BE2C (cell line): ENCODE results near the gene FAM151A. TPM values are rescaled to one million over a fixed set of nuclear protein-coding genes. Genes with fewer than 3 reads are reported as not detected.
A peak's percentile ranks its signal among the peaks of the same experiment; 100 is the strongest.

Experiments
- DNase-seq: peaks from one replicate; pipeline ENCODE4 v3.0.0-alpha.2; 2020
- H3K27me3 ChIP-seq: fragments of 250-450 bp; sonication (Bioruptor Pico); 2 replicates; pipeline ENCODE4 v1.5.1; 2020; ENCODE audit warnings: mild to moderate bottlenecking
- H3K36me3 ChIP-seq: fragments of 250-450 bp; sonication (Bioruptor Pico); 2 replicates; pipeline ENCODE4 v1.5.1; 2020; ENCODE audit warnings: mild to moderate bottlenecking
- H3K4me1 ChIP-seq: fragments of 250-450 bp; sonication (Bioruptor Pico); 2 replicates; pipeline ENCODE4 v1.5.1; 2020
- H3K4me3 ChIP-seq: 2 replicates; pipeline ENCODE4 v1.5.1; 2011; ENCODE audit warnings: low read depth, low read length
- H3K9me3 ChIP-seq: fragments of 250-450 bp; sonication (Bioruptor Pico); 2 replicates; pipeline ENCODE4 v1.5.1; 2020
- polyA plus RNA-seq: library from polyadenylated mRNA; unstranded; fragments of >200 nt; gene quantifications from one replicate; pipeline ENCODE4 v1.2.1, GENCODE V29; 2012; ENCODE audit warnings: low read depth, missing spikeins; ENCODE audit not compliant: insufficient read length, insufficient read depth
- TF ChIP-seq, protein P1 (sequence below): IDR thresholded peaks from 2 replicates; pipeline ENCODE4 v1.5.1; 2012; ENCODE audit warnings: mild to moderate bottlenecking, low read depth, low read length

Gene FAM151A
- 0.69 TPM for polyA plus RNA-seq

DNA sequence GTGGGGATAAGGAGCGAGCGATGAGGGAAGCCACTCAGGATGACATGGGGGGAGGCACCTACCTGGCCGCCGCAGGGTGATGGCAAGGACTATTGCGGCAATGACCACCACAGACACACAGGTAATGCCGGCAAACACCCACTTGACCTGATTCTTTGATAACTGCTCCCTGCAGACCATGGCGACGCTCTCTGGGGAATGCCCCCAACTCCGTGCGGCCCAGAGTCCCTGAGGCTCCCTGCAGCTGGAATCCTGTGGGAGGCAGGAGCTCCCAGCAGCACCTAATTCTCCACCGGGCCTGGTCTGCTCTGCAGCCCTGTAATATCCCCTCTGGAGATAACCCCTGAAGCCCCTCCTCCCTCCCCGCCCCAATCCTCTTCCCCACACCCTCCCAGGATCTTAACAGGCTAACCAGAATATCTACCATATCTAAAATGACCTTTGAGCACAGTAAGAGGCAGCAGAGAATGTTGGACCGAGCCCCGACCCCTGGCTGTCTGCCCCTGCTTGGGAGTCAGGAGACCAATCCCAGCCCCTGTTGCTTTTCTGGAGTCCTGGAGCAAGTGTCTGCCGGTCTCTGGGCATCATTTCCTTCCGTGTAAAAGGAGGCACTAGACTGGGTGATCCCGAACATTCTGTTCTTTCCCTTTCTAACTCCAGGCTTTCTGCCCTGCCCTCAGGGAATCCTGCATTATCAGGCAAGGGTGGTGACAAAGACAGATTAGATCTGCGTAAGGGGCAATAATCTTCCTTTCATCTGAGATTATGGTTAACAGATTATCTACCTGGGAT is at the start of gene FAM151A:
TSS of gene FAM151A (minus strand) at position 310 of the 792 bp plus-strand sequence. CDS start at position 180, 130 bp downstream.
- H3K4me3 ChIP-seq = no peak within 1 kb of the TSS
- no peaks in the 10 kb centered on the region for H3K27me3 ChIP-seq

DNA sequence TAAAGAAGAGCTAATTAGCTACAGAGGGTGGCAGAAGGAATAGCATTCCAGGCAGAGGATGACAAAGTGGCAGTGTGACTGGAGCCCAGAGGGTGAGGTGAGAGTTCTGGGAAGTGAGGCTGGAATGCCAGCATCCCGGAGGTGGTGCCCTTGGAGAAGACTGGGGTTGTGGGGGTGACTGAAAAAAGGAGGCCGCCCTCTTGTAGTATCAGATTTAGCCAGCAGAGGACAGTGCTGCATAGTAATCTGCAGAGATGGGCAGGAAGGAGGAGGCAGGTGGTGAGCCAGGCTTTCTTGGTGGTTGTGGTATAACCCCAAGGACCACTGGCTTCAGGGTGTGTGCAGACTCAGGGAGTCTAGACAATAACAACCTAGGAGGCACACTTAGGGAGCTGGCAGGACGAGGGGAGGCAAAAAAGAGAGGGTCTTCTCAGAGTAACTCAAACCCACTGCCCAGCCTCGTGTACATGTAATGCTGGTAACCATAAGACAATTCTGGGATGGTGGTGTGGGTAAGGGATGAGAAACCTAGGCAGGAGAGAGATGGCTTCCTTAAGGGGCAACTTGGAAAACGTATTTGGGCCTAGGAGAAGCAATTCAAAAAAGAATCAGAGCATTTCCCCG is 48.8 kb upstream of the FAM151A start:
- peak; percentile 65 for DNase-seq
- Histone ChIP-seq H3K4me1 (no peaks in the 10 kb centered on the region), H3K36me3 (no peaks in the 10 kb centered on the region), H3K9me3 (no peaks in the 10 kb centered on the region), H3K27me3 (no peaks in the 10 kb centered on the region), H3K4me3 (no peak overlapping the region)
- TF ChIP-seq, protein P1, sequence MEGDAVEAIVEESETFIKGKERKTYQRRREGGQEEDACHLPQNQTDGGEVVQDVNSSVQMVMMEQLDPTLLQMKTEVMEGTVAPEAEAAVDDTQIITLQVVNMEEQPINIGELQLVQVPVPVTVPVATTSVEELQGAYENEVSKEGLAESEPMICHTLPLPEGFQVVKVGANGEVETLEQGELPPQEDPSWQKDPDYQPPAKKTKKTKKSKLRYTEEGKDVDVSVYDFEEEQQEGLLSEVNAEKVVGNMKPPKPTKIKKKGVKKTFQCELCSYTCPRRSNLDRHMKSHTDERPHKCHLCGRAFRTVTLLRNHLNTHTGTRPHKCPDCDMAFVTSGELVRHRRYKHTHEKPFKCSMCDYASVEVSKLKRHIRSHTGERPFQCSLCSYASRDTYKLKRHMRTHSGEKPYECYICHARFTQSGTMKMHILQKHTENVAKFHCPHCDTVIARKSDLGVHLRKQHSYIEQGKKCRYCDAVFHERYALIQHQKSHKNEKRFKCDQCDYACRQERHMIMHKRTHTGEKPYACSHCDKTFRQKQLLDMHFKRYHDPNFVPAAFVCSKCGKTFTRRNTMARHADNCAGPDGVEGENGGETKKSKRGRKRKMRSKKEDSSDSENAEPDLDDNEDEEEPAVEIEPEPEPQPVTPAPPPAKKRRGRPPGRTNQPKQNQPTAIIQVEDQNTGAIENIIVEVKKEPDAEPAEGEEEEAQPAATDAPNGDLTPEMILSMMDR = peak; percentile 70

More for the DNA sequence above, at the start of gene FAM151A:
- Histone ChIP-seq H3K9me3 (no peaks in the 10 kb centered on the region), H3K4me1 (no peaks in the 10 kb centered on the region), H3K36me3 (no peaks in the 10 kb centered on the region)
- no peak for DNase-seq
- TF ChIP-seq, protein P1 = no peak

DNA sequence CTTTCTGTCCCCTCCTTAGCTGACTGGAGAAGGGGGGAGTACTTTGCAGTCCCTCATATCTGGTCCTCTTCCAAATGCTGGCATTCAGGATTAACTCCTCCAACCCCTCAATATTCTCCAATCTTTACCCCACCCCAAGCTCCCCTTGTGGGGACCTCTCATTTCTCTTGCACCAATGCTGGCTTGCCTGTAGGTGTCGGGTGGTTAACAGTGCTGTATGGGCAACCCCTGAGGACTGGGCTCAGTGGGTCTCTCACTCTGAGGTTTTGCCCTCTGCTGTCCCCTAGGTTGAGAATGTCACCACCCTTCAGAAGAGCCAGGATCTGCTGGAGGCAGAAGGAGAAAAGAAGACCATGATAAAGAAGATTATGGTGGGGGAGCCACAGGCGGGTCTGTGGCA is 45.2 kb upstream of the FAM151A start:
- DNase-seq = no peak
- no peaks in the 10 kb centered on the region for H3K36me3 ChIP-seq
- TF ChIP-seq, protein P1 = no peak
- no peaks in the 10 kb centered on the region for H3K4me1 ChIP-seq
- H3K9me3 ChIP-seq = no peaks in the 10 kb centered on the region
- no peaks in the 10 kb centered on the region for H3K27me3 ChIP-seq
- no peak overlapping the region for H3K4me3 ChIP-seq

DNA sequence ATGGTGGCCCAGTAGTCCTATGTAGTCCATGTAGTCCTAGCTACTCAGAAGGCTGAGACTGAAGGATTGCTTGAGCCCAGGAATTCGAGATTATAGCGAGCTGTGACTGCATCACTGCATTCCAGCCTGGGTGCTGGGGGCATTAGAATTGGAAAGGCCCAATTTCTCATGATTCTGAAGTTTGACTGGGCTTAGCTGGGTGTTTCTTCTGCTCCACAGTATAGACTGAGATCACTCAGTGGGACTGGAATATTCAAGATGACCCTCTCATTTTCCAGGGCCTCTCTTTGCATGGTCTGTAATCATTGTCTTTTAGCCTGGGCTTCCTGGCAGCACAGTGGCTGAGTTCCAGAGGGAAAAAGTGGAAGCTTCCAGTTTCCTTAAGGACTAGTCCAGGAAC is 44.5 kb upstream of the FAM151A start:
- no peaks in the 10 kb centered on the region for H3K9me3 ChIP-seq
- H3K4me1 ChIP-seq = no peaks in the 10 kb centered on the region
- no peak for DNase-seq
- no peaks in the 10 kb centered on the region for H3K36me3 ChIP-seq
- no peaks in the 10 kb centered on the region for H3K27me3 ChIP-seq
- TF ChIP-seq, protein P1 = no peak
- no peak overlapping the region for H3K4me3 ChIP-seq

DNA sequence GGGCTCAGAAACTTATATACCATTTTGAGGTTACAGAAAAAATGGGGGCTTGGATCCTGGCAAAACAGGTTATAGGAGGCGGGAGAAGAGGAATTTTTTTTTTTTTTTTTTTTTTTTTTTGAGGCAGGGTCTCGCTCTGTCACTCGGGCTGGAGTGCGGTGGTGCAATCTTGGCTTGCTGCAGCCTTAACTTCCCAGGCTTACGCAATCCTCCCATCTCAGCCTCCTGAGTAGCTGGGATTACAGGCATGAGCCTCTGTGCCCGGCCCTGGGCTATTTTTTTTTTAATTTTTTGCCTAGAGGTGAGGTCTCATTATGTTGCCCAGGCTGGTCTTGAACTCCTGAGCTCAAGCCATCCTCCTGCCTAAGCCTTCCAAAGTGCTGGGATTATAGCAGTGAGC is 43.0 kb upstream of the FAM151A start:
- TF ChIP-seq, protein P1 = no peak
- no peaks in the 10 kb centered on the region for H3K36me3 ChIP-seq
- H3K4me1 ChIP-seq = no peaks in the 10 kb centered on the region
- H3K27me3 ChIP-seq = no peaks in the 10 kb centered on the region
- DNase-seq = no peak
- no peak overlapping the region for H3K4me3 ChIP-seq
- no peaks in the 10 kb centered on the region for H3K9me3 ChIP-seq

DNA sequence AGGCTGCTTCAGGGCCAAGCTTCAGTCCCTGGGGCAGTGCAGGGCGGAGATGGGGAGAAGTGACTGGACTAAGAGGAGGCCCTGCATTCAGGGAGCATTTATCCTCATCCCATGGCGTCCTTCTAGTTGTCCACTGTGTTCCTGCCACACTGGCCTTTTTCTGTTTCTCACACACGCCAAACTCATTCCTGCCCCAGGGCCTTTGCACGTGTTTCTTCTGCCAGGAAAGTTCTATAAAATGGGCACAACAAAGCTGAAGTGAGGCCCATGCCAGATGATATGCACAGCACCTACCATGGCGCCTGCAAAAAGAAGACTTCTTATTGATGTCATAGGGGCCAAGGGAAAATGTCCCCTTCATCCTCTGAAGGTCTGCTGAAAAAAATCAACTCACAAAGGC is 42.5 kb upstream of the FAM151A start:
- no peak for DNase-seq

More for the DNA sequence above, 42.5 kb upstream of the FAM151A start:
- Histone ChIP-seq H3K4me3 (no peak overlapping the region), H3K36me3 (no peaks in the 10 kb centered on the region), H3K9me3 (no peaks in the 10 kb centered on the region), H3K27me3 (no peaks in the 10 kb centered on the region), H3K4me1 (no peaks in the 10 kb centered on the region)
- TF ChIP-seq, protein P1 = no peak
